ENCODE measurements around the gene PRSS53.
A peak's percentile ranks its signal among the peaks of the same experiment; 100 is the strongest.
"Not testable (repeated sequence)": the region's sequence is repeated elsewhere in the genome, so short reads cannot be mapped to it uniquely, and the experiment has no call there.

The PRSS53 gene

DNA sequence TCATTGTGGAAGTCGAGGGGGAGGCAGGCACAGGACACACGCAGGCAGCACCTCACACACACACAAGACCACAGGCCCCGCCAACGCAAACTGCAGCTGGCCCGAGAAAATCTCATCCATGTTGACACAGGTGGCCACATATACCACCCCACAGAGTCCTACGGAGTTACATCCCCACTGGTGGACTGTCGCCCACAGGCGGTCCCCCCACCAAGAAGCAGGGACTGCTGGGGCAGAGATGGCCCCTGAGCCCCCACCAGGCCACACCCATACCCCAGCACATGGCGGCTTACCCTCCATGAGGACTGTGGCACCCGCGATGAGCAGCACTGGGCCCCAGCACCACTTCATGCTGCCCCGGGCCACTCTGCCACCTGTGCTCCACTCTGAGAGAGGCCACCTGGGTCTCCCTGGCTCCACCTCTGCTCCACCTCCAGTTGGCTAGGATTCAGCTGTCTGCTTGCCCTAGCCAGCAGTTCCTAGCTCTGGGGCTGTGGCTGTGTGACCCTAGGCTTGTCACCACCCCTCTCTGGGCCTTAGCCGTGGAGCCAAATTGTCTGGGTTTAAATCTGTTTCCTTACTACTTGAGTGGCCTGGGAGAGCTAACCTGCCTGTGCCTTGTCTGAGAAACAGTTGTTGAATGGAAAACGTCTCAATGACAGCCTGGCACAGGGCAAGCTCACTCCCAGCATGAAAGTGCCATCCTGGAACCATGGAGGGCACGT, at the start of gene PRSS53:
Gene PRSS53, minus strand, starts transcription at position 485 of the 725 bp plus-strand sequence. Its CDS starts 134 bp downstream, at position 351.
- H3K4me3 Mint-ChIP-seq = no peak within 1 kb of the TSS
- no peak for DNase-seq (ENCODE audit: low spot score in 2 of 2)
- peaks cover 60% of the 10 kb centered on the region for H3K36me3 Mint-ChIP-seq
- H3K4me1 Mint-ChIP-seq = peaks cover 25% of the 10 kb centered on the region
- H3K9me3 Mint-ChIP-seq = no peaks in the 10 kb centered on the region
- peak within 1 kb of the TSS; percentile 82 for H3K27ac Mint-ChIP-seq
- ATAC-seq = no peak

DNA sequence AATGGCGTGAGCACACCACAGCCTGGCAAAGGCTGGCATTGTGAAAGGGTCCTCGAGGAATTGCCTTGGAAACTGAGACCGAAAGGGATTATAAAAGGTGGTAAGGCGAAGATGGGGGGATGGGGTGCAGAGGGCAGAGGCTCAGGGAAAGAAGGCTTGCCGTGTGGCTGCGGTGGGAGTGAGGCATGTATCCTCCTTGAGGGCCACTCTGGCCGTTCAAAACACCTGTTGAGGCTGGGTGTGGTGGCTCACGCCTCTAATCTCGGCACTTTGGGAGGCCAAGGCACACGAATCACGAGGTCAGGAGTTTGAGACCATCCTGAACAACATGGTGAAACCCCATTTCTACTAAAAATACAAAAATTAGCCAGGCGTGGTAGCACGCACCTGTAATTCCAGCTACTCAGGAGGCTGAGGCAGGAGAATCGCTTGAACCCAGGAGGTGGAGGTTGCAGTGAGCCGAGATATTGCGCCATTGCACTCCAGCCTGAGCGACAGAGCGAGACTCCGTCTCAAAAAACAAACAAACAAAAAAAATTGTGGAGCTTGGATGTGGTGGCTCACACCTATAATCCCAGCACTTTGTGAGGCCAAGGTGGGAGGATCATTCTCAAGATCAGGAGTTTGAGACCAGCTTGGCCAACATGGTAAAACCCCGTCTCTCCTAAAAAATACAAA, 48.2 kb upstream of the PRSS53 start:
- DNase-seq (ENCODE audit: low spot score in 2 of 2); H3K36me3 Mint-ChIP-seq; H3K9me3 Mint-ChIP-seq; H3K4me3 Mint-ChIP-seq; H3K27ac Mint-ChIP-seq; H3K4me1 Mint-ChIP-seq; ATAC-seq: not testable (repeated sequence)

DNA sequence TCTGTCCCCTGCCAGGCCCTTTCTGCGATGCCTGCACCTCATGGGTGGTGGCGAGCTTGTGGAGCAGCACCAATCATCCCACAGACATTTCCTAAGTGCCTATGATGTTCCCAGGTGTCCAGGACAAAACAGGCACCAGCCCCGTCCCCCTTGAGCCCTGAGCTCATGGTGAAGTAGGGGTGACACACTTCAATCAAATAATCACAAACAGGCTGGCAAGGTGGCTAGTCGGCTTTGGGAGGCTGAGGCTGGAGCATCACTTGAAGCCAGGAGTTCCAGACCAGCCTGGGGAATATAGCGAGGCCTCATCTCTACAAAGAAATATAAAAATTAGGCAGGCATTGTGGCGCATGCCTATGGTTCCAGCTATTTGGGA, 47.5 kb upstream of the PRSS53 start:
- Mint-ChIP-seq H3K9me3 (no peaks in the 10 kb centered on the region), H3K4me3 (no peak overlapping the region), H3K27ac (no peak overlapping the region), H3K4me1 (no peaks in the 10 kb centered on the region), H3K36me3 (no peaks in the 10 kb centered on the region)
- ATAC-seq (no peak), DNase-seq (ENCODE audit: low spot score in 2 of 2) (no peak)

DNA sequence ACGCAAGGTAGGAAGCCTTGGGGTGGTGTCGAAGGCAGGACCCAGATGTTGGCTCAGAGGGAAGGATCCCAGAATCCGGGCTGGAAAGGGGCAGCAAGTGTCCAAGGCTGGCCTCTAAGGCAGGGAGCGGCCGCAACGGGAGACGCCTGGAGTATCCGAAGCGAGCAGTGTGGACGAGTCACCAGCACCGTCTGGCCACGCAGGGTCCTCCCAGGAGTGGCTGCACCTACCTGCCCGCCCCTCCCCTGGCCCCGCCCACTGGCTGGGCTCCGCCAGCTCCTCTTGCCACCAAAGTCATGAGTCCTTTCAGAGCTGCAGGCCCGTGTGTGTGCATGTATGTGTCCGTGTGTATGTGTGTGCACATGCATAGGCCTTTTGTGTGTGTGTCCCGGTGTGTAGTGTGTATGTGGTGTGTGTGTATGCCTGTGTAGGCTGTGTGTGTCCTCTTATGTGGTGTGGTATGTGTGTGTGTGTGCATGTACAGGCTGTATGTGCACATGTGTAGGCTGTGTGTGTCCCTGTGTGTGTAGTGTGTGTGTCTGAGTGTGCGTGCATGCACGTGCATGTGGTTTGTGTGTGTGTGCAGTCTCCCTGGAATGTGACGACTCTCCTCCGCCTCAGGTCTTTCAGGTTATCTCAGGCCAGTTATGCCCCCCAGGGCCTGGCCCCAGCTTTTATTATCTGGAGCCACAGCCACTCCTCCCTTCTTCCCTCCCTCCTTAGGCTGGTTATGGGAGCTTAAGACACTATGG, 47.0 kb upstream of the PRSS53 start, which contains the start of gene PRSS8:
Gene PRSS8, minus strand, starts transcription at position 193 of the 752 bp plus-strand sequence. CDS start 229 bp downstream, outside the sequence.
- ATAC-seq (peak; percentile 3), DNase-seq (ENCODE audit: low spot score in 2 of 2) (no peak)
- H3K9me3 Mint-ChIP-seq = no peaks in the 10 kb centered on the region
- no peaks in the 10 kb centered on the region for H3K4me1 Mint-ChIP-seq
- no peak within 1 kb of the TSS for H3K4me3 Mint-ChIP-seq
- no peak within 1 kb of the TSS for H3K27ac Mint-ChIP-seq
- H3K36me3 Mint-ChIP-seq = no peaks in the 10 kb centered on the region

DNA sequence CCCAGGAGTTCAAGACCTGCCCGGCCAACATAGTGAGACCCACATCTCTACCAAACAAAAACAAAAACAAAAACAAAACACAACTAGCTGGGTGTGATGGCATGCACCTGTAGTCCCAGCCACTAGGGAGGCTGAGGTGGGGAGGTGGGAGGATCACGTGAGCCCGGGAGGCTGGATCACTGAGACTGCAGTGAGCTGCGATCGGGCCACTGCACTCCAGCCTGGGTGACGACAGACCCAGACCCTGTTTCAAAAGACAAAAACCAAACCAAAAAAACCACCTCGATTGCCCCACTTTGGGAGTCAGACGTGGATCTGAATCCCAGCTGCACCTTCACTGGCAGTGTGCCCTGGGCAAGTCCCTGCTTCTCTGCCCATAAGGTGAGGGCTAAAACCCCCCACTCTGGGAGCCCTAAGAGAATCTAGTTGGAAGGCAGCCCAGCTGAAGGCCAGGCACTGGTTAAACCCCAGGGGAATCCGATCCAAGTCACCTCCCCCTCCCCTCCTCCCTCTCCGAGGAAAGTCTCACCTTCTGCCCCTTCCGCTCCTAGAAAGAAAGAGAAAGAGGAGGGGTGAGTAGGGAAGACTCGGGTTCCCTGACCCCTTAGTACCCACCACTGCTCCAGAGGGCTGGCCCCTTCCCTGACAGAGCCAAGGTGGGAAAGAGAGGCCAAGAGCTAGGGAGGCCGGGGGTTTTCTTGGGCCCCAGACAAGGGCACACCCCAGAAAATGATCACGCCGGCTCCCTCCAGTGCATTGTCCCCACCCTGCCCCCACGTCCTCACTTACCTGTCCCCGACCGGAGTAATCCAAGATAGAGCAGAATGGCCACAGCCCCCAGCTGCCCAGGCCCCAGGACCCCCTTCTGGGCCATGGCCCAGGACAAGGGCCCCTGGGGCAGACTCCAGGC, 46.1 kb upstream of the PRSS53 start:
- peak overlapping the region; percentile 49 for H3K27ac Mint-ChIP-seq

DNA sequence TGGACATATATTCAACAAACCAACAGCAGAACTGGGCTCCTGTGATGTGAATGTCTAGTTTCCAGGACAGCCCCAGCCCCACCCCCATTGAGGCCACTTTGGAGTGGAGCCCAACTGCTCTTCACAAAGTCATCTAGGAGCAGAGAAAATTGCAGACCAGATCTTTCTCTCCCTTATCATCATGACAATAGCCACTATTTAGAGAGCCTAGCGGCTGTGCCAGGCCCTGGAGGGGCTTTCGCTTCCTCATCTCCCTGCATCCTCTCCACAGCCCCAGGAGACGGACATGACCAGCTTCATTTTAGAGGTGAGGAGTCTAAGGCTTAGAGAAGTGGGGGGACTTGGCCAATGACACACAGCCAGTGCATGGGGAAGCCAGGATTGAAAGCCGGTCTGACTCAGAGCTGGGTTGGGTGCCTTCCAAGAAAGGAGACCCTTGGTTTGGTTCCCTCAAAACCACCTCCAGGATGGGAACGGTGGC, 45.4 kb upstream of the PRSS53 start:
- no peaks in the 10 kb centered on the region for H3K36me3 Mint-ChIP-seq
- peak overlapping the region; percentile 49 for H3K27ac Mint-ChIP-seq
- H3K4me3 Mint-ChIP-seq = no peak overlapping the region
- no peak for ATAC-seq
- H3K9me3 Mint-ChIP-seq = no peaks in the 10 kb centered on the region
- no peaks in the 10 kb centered on the region for H3K4me1 Mint-ChIP-seq
- no peak for DNase-seq (ENCODE audit: low spot score in 2 of 2)

More for the DNA sequence above, 46.1 kb upstream of the PRSS53 start:
- no peak overlapping the region for H3K4me3 Mint-ChIP-seq
- H3K36me3 Mint-ChIP-seq = no peaks in the 10 kb centered on the region
- DNase-seq (ENCODE audit: low spot score in 2 of 2) (no peak), ATAC-seq (no peak)
- no peaks in the 10 kb centered on the region for H3K4me1 Mint-ChIP-seq
- no peaks in the 10 kb centered on the region for H3K9me3 Mint-ChIP-seq

DNA sequence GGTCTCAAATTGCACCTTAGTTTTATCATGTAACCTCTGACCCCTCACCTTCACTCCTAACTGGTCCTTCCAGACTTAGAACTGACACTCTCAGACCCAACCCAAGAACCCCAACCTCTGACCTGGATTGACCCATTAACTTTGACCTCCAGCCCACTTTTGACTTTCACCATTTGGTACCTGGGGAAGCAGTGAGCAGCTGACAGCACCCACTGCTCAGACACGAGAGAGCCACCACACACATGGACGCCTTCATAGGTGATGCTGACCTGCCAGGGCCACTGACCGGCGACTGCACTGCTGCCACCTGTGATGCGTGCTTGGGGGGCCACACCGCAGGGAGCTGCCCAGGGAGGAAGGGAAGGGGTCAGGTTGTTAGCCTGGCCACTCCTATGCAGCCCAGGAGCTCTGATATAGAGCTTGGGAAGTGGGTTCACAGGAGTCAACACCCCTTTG, 44.3 kb upstream of the PRSS53 start:
- no peak for ATAC-seq
- H3K4me1 Mint-ChIP-seq = no peaks in the 10 kb centered on the region
- no peak for DNase-seq (ENCODE audit: low spot score in 2 of 2)
- no peak overlapping the region for H3K27ac Mint-ChIP-seq
- H3K4me3 Mint-ChIP-seq = no peak overlapping the region
- H3K36me3 Mint-ChIP-seq = no peaks in the 10 kb centered on the region
- no peaks in the 10 kb centered on the region for H3K9me3 Mint-ChIP-seq

DNA sequence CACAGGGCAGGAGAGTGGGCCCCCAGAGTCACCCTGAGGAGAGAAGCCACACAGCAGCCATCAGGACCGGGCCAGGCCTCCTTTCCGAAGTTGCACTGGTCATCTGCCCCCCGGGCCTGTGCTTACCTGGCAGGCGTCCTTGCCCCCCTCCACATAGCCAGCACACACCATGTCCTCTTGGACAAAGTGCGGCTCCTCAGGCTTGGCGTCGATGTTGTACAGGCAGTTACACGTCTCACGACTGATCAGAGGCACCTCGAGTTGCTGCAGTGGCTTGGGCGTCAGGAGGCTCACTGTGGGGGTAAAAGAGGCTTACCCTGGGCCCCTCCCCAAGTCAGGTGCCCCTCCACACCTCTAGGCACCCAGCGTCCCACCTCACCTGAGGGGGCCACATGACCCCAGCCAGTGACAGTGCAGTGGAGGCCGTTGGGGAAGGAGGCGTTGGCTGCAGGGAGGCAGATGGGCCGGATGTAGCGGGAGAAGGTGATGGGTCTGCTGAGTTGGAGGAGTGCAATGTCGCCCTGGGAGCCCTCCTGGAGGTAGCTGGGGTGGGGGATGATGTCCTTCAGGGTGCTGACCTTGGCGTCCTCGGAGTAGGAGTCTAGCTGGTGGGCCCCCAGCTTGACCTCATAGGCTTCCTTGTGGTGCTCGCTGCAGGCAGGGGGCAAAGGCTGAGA, 43.7 kb upstream of the PRSS53 start:
- Mint-ChIP-seq H3K4me1 (no peaks in the 10 kb centered on the region), H3K27ac (no peak overlapping the region), H3K36me3 (peaks cover under 1% of the 10 kb centered on the region), H3K9me3 (no peaks in the 10 kb centered on the region), H3K4me3 (no peak overlapping the region)
- ATAC-seq (no peak), DNase-seq (ENCODE audit: low spot score in 2 of 2) (no peak)

DNA sequence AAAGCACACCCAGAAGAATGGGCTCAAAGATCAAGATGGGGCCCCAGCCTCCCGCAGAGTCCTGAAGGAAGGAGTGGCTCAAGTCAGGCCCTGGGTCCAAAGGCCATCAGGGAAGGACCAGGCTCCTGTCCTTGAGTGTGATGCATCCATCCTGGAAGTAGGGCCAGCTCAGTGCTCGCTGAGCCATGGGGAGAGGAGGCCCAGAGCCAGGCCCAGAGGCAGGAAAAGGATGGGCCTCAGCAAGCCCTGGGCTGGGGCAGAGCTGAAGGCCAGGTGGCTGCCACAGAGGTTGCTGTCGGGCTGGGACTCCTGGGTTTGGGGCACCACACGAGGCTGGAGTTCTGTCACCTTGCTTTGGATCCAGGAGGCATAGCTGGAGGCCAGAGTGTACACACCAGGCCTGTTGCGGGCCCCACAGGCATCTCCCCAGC, 43.1 kb upstream of the PRSS53 start:
- peak overlapping the region; percentile 23 for H3K27ac Mint-ChIP-seq
- H3K9me3 Mint-ChIP-seq = no peaks in the 10 kb centered on the region
- peaks cover 6% of the 10 kb centered on the region for H3K36me3 Mint-ChIP-seq
- H3K4me3 Mint-ChIP-seq = no peak overlapping the region
- DNase-seq (ENCODE audit: low spot score in 2 of 2) (no peak), ATAC-seq (no peak)
- no peaks in the 10 kb centered on the region for H3K4me1 Mint-ChIP-seq

DNA sequence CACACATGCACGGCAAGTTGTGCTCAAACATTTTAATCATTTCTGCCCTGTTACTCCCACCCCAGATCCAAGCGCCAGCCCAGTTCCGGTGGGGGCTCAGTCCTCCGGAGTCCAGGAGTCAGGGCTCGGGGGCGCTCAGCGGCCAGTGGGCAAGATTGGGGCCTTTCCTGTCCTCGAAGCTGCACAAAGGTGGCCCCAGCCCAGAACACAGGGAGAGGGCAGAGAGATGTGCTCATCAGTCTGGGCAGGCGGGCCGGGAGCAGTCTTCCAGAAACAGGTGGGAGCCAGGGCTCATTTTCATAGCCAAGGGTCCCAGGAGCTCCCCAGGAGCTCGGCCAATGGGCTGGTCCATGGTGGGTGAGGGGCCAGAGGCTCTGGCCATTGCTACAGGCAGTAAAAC, 42.7 kb upstream of the PRSS53 start:
- DNase-seq (ENCODE audit: low spot score in 2 of 2) (no peak), ATAC-seq (no peak)
- no peaks in the 10 kb centered on the region for H3K9me3 Mint-ChIP-seq
- peaks cover 10% of the 10 kb centered on the region for H3K36me3 Mint-ChIP-seq
- H3K27ac Mint-ChIP-seq = peak overlapping the region; percentile 23
- H3K4me1 Mint-ChIP-seq = peaks cover under 1% of the 10 kb centered on the region
- H3K4me3 Mint-ChIP-seq = no peak overlapping the region

DNA sequence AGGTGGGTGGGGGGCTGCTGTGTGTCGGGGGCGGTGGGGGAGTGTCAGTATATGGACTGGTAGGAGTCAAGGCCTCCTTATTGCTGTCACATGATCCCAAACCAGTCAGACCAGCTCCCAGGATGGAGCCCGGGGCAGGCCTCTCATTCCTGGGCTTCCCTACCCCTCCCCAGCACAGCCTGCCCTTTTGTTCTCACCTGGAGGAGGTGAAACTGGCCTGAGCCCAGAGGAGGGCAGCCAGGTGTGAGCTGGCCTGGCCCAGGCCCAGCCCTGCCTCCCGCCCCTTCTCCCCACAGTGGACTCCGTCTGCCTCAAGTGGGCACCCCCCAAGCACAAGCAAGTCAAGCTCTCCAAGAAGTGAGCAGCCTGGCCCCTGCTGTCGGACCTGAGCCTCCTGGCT, 42.2 kb upstream of the PRSS53 start:
- no peak for DNase-seq (ENCODE audit: low spot score in 2 of 2)
- peak overlapping the region; percentile 23 for H3K27ac Mint-ChIP-seq

DNA sequence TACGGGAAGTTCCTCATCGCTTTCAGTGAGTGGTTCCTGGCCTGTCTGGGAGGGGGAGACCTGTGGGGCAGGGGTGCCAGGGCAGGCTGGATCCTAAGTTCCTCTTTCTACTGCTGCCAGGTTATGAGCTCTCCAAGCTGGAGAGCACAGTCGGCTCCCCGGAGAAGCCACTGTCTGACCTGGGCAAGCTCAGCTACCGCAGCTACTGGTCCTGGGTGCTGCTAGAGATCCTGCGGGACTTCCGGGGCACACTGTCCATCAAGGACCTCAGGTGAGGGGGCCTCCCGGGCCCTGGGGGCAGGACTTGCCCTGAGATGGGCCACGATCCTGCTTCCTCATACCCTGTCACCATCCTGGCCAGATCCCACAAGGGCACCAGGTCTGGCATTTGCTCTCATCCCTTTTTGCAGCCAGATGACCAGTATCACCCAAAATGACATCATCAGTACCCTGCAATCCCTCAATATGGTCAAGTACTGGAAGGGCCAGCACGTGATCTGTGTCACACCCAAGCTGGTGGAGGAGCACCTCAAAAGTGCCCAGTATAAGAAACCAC, 41.7 kb upstream of the PRSS53 start:
- Mint-ChIP-seq H3K4me3 (no peak overlapping the region), H3K9me3 (no peaks in the 10 kb centered on the region), H3K36me3 (peaks cover 18% of the 10 kb centered on the region), H3K4me1 (peaks cover 6% of the 10 kb centered on the region), H3K27ac (no peak overlapping the region)
- DNase-seq (ENCODE audit: low spot score in 2 of 2) (no peak), ATAC-seq (no peak)

More for the DNA sequence above, 42.2 kb upstream of the PRSS53 start:
- Mint-ChIP-seq H3K36me3 (peaks cover 15% of the 10 kb centered on the region), H3K9me3 (no peaks in the 10 kb centered on the region), H3K4me1 (peaks cover 5% of the 10 kb centered on the region), H3K4me3 (no peak overlapping the region)
- no peak for ATAC-seq

DNA sequence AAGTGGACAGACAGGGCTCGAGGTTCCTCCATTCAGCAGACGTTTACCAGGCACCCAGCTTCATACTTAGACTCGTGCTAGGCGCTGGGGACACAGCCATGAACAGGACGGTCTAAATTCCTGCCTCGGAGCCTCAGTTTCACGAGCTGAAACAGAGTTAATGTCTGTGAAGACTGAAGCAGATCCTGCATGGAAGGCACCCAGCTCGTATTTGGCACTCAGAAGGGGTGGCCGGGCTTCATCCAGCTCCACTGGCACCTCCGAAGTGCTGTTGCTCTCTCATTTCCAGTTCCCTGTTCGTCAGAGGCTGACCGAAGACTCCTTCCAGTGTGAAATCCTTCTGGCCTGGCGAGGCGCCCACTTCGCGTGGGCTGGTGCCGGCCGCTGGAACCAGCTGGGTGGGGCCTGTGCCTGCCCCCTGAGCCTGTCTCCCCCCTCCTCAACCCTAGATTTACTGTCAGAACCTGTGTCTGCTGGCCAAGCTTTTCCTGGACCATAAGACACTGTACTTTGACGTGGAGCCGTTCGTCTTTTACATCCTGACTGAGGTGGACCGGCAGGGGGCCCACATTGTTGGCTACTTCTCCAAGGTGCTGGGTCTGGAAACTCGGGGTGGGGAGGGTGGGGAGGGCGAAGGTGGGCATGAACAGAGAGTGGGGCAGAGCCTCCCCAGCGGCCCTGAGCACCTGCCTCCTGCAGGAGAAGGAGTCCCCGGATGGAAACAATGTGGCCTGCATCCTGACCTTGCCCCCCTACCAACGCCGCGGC, 41.0 kb upstream of the PRSS53 start:
- H3K27ac Mint-ChIP-seq = no peak overlapping the region
- H3K36me3 Mint-ChIP-seq = peaks cover 25% of the 10 kb centered on the region
- ATAC-seq = no peak

More for the DNA sequence above, 41.0 kb upstream of the PRSS53 start:
- DNase-seq (ENCODE audit: low spot score in 2 of 2) = no peak
- no peaks in the 10 kb centered on the region for H3K9me3 Mint-ChIP-seq
- H3K4me3 Mint-ChIP-seq = no peak overlapping the region
- H3K4me1 Mint-ChIP-seq = peaks cover 6% of the 10 kb centered on the region
